Mammary epithelial cell (primary cell): ENCODE results near the gene LRP2.

Experiments
- CTCF ChIP-seq, 2 donors: IDR thresholded peaks in 1 of 2; conservative IDR thresholded peaks in 1 of 2; 2 replicates each; pipeline ENCODE4 v1.5.1; 2011 to 2012; ENCODE audit warnings: inconsistent platforms in 2 of 2, low read length in 2 of 2, mild to moderate bottlenecking in 2 of 2, control low read depth in 1 of 2, low read depth in 1 of 2; ENCODE audit not compliant: insufficient read depth in 1 of 2; ENCODE audit errors: extremely low read depth in 1 of 2
- EZH2 ChIP-seq: IDR thresholded peaks from 2 replicates; pipeline ENCODE4 v1.6.1; 2012; ENCODE audit warnings: low read length, inconsistent platforms, borderline replicate concordance

GRCh38 chr2:169178804-169179390 lies 183.4 kb downstream of the LRP2 start:
- TF ChIP-seq CTCF (conservative IDR thresholded peaks at IDR 0.05 in 1 of 2, IDR thresholded peaks at IDR 0.05 in 1 of 2; ENCODE audit: extremely low read depth in 1 of 2, insufficient read depth in 1 of 2, low read depth in 1 of 2, low read length in 2 of 2) (no peak), EZH2 (no peak)
